HUDEP-2 (cell line): Measurements from ENCODE around the gene SLF1.

Experiments used
- DNase-seq, 76 experiments: peaks; one replicate each; lab custom pipeline; 2025; ENCODE audit not compliant: unreplicated experiment in 76 of 76; lab: John Stamatoyannopoulos, UW

SLF1 gene

DNA sequence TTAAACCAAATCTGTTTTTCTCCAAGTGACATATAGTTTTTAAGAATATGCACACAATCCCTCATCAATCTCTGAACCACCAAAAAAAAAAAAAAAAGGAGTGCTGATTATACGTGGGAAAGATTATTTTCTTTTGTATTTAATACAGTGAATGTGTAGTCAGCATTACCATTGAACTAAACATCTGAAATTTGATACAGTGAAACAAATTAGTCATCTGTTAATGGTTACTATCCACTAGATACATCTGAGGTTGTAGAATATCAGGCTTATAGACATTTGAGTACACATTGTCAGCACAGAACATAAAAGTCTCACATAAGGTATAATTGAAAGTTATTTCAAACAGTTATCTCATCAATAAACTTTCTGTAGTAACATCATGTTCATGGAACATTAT, 87.0 kb downstream of the SLF1 start:
- no peak for DNase-seq

DNA sequence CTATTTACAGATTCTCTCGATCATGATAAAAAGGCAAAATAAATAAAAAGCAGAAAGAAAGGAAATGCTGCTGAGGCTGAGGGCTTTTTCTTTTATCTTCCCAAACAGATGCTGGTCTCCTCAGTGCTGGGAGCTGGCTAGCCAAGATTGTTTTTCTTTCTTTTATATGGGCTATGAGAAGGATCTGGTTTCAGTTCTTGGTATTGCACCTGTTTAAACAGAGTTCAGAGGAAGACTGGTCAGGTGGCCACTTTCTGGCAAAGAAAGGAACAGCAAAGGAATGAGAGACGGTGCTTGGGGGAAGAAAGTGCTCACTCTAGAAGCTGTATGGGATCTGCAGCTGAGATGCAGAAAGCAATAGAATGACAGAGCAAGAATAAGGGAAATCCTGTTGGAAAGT, 88.9 kb downstream of the SLF1 start:
- no peak for DNase-seq

DNA sequence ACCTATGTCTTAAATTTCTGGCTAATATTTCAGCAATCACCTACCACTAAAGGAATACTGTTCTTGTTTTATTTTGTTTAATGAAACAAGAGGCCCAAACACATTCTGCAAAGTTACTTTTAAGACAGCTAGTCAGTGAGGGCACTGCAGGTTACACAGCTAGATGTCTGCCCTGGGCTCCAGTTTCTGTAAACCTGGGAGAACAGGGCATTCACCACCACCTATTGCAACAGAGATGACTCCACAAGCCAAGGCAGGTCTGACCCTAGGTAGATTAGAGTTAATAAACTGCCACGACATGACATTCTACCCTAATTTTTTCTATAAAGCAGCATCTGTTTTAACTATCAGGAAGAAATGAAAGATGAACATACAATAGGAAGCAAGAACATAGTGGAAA, 90.8 kb downstream of the SLF1 start:
- no peak for DNase-seq

DNA sequence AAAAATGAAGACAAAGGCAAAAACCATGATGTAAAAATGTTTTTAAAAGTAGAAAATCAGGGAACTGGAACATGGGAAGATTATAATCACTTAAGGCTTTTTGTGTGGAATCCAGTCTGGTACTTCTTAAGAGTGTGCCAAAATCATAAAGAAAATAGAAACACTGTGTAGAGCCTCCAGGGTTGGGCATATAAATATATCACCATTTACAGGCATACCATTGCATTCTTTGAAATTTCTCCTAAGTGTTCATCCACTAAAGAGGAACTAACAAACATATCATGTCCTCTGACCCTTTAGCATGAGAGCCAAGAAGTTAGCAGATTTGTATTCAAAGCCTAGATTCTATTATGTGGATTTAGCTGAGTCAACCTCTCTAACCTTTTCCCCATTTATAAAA, 93.3 kb downstream of the SLF1 start:
- no peak for DNase-seq

DNA sequence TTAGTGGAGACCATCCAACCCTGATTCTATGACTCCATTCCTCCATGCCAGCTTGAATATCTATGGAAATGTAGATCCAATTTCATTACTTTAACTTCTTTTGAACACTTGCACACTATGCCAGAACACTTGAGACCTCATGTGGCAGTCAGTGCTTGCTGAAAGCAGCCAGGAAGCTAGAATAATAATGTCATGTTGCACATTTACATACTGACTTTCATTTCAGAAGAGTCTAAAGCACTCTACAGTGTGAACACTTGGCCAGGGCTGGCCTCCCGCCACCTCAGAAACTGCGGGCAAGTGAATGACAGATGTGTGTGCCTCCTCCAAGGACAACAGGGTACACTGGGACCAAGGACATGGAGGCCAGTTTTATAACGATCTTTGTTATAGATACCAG, 97.3 kb downstream of the SLF1 start:
- no peak for DNase-seq

DNA sequence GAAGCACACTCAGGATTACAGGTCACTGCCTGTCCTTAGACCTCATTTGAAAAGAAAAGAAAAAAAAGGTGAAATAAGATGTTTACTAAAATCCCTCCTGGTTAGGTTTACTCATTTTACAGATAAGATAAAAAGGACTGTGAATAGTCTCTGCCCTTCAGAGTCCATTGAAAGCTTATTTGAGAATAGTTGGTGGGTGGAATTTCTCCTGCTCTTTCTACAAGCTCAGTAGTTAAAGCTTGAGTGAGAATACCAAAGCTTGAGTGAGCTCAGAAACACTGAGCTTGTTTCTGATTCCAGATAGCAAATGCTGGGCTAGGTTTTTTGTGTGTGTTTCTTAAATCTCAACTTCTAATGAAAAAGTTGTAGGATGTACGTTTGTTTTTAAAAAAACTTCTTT, 106.7 kb downstream of the SLF1 start:
- DNase-seq, result no peak

DNA sequence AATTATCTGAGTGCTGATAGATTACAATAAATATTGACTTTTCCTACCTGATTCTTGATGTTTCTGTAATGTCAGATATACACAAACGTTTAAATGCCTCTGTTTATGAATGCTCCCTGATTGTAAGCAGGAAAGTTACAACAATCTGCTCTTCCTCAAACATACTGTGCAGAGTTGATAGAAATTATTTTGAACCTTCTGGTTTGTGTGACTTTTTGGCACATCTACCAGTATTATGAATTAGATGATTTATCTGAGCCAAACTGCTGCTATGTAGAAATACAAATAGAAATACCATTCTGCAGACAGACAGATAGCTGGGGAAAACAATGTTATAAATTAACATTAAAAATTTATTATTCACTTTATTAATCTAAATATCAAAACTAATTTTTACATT, 113.0 kb downstream of the SLF1 start:
- no peak for DNase-seq

DNA sequence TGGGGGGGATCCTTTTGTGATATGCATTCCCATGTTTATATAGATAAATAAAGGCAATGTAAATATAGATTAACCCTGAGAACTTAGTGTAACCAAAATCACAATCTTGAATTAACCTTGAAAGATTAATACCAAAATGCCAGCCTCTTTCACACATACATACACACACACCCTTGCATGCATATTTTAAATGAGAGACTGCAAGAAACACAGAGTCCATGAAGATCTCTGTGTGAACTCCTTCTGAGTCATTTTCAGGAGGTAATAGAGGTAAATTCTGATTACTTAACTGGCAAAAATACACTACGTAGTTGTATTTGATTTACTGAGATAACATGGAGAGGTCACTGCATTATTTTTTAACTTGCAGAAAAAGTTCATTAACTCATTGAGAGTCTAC, 118.0 kb downstream of the SLF1 start:
- no peak for DNase-seq

DNA sequence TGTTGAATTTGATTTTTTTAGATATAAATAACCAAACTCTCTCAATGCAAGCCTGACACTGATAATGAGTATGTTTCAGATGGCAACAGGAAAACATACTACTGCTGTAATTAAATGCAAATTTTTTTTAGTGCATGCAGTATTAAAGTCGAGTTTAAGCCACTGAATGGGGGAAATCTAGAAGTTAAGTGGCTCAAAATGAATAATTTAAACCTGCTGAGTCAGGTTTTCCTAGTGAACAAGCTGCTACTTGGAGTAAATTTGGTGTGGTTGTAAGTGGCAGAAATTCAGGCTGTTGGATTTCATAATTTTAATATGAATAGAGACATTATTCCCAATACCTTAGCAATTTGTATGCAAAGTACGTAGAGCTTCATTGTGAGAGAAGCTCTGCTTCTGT, 121.8 kb downstream of the SLF1 start:
- DNase-seq, result no peak

DNA sequence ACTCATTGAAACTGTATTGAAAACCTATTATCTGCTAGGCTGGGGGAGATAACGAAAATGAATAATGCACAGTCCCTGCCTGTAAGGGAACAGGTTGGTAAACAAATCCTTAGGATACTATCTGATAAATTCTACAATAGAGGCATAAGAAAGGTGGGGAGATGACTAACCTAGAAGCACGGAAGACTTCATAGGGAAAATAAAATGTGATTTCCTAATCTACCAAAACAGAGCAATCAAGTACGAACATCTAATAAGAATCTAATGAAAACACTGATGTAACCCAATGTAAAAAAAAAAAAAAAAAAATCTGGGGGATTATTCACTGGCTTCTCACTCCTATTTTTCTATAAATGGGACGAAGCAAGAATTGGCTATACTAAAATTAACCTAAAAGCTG, 124.4 kb downstream of the SLF1 start:
- DNase-seq, result no peak

DNA sequence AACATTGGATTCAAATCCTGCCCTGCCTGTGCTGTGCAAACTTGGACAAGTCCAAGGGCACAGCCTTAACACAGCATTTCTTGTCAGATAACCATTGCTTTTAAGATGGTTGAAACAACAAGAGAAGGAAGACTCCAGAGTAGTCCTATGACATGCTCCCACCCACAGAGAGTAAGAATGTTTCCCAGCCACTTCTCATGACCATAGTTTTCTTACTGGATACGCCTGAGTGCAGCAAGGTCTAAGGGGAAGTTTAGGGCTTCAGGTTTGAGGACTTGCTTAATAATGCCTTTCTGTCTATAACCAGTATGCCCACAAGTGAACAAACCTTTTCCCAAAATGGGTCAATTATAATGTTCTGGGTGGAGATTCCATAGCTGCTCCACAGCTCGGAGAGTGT, 126.4 kb downstream of the SLF1 start:
- DNase-seq, result no peak

DNA sequence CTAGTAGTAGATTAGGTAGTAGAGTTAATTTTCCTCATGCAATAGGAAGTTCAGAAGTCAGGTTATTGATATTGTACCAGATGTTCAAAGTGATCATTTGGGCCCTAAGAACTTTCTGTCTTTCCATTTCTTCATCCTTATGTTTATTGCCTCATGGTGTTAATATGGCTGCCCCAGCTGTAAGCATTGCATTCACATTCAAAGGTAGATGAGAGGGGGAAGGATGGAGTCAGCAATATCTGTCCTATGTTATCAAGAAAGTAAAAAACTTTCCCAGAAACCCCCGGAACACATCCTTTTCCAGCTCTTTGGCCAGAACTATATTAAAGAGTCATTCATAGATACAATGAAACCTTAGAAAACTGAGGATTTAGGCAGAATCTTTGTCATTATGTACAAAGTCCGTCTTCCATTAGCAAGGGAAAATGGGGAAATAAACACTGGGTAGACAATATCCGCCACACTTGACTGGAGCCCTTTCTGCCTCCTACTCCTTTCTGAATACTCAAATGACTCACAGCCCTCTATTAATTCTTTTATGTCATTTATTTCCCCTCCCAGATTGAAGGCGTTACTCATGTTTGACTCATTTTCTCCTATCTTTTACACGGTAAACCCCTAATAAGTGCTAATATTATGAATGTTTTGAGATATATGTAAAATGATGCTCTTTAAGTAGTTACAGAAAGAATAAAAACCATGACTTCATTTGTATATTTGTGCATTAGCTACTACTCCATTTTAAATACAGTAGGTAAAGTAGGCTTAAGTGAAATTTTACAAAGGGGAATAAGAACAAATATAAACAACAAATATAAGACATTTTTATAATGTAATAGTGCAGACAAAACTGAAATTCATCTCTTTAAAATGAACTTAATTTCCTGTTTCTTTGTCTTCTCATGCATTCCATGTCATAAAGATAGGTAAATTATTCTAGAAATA, 127.6 kb downstream of the SLF1 start:
- no peak for DNase-seq

DNA sequence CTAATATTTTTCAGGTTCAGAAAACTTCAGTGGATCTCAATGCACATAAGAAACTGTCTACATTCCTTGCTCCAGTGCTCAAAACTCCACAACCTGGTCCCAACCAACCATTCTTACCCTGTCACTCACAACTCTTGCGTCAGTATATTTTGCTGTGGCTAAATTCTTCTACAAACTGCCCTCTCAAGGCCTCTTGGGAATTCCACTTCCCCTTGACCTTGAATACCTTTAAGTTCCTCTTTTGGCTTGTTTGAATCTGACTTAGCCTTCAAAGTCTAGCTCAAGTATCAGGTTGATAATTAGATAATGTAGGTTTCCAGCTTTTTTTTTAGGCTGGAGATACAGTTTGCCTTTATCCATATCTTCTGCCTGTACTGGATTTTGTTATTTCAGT, 128.3 kb downstream of the SLF1 start:
- no peak for DNase-seq
